Neural crest cell (in vitro differentiated cells): ENCODE measurements around the gene POU3F3. TPM values are rescaled to one million over a fixed set of nuclear protein-coding genes. Genes with fewer than 3 reads are reported as not detected.

Source experiments
- DNase-seq: peaks from one replicate; pipeline ENCODE4 v3.0.0; 2021; ENCODE audit warnings: low read depth, mixed read lengths, low spot score
- H3K27ac Mint-ChIP-seq: one replicate; pipeline ENCODE4 v1.8.0; 2021; ENCODE audit warnings: mild to moderate bottlenecking, mixed read lengths; ENCODE audit not compliant: unreplicated experiment
- H3K27me3 Mint-ChIP-seq: 2 replicates; pipeline ENCODE4 v1.8.0; 2021; ENCODE audit warnings: low read depth, mild to moderate bottlenecking, mixed read lengths
- H3K36me3 Mint-ChIP-seq: 2 replicates; pipeline ENCODE4 v1.8.0; 2021; ENCODE audit warnings: low read depth, mild to moderate bottlenecking, mixed read lengths
- H3K4me1 Mint-ChIP-seq: 2 replicates; pipeline ENCODE4 v1.8.0; 2021; ENCODE audit warnings: mixed read lengths
- H3K4me3 Mint-ChIP-seq: one replicate; pipeline ENCODE4 v1.8.0; 2021; ENCODE audit warnings: mild to moderate bottlenecking, mixed read lengths
- H3K9me3 Mint-ChIP-seq: 2 replicates; pipeline ENCODE4 v1.8.0; 2021; ENCODE audit warnings: mixed read lengths
- total RNA-seq: library from RNA; stranded (reverse); gene quantifications from 2 replicates; pipeline ENCODE4 v1.2.1, GENCODE V29; 2021
- TF ChIP-seq, protein P1 (sequence below): fragments of 200-600 bp; sonication (generic); conservative IDR thresholded peaks from 2 replicates; pipeline ENCODE4 v1.5.0; 2021; ENCODE audit warnings: antibody characterized with exemption, mild to moderate bottlenecking

The POU3F3 gene
- total RNA-seq, 1 donor from 2014 or later, result 27.1 TPM

DNA sequence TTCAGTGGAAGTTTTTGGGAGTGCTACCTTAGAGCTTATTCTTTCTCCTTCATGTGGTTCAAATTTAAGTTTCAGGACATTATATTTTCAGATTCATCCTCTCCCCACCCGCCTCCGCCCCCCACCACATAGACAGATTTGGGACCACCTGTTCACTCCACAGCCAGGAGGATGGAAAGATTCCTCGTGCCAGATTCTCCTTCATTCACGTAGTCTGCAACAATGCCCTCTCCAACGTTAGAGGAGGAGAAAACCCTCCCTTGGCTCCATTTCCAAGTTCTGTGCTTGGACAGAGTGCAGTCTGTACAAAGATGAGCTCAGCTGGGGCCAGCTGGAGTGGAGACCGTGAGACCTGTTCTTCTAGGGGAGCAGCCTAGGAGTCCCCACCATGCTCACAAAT lies 26.2 kb downstream of the POU3F3 start:
- H3K27ac Mint-ChIP-seq, result no peak overlapping the region
- no peak overlapping the region for H3K4me3 Mint-ChIP-seq
- TF ChIP-seq, protein P1, sequence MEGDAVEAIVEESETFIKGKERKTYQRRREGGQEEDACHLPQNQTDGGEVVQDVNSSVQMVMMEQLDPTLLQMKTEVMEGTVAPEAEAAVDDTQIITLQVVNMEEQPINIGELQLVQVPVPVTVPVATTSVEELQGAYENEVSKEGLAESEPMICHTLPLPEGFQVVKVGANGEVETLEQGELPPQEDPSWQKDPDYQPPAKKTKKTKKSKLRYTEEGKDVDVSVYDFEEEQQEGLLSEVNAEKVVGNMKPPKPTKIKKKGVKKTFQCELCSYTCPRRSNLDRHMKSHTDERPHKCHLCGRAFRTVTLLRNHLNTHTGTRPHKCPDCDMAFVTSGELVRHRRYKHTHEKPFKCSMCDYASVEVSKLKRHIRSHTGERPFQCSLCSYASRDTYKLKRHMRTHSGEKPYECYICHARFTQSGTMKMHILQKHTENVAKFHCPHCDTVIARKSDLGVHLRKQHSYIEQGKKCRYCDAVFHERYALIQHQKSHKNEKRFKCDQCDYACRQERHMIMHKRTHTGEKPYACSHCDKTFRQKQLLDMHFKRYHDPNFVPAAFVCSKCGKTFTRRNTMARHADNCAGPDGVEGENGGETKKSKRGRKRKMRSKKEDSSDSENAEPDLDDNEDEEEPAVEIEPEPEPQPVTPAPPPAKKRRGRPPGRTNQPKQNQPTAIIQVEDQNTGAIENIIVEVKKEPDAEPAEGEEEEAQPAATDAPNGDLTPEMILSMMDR, result no peak
- H3K9me3 Mint-ChIP-seq, result no peaks in the 10 kb centered on the region
- H3K27me3 Mint-ChIP-seq, result peaks cover 80% of the 10 kb centered on the region
- peaks cover 4% of the 10 kb centered on the region for H3K4me1 Mint-ChIP-seq
- no peak for DNase-seq
- no peaks in the 10 kb centered on the region for H3K36me3 Mint-ChIP-seq

DNA sequence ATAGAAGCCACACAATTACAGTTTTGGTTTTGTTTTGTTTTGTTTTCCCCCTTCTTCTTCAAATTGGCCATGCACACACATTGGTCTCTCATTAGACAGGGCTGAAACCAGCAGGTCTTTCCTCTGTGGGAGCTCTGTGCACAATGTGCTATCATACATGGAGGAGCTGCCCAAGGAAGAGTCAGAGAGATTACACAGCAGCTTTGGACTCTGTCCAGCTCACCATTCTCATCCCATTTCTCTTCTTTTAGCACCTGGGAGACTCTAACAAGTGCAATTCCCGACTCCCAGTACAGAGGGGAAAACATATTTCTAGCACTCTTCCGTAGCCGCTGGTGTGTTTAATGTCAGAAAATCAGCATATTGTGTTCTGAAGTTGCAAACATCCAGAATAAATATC lies 29.4 kb downstream of the POU3F3 start:
- Mint-ChIP-seq H3K27me3 (peaks cover 55% of the 10 kb centered on the region), H3K36me3 (no peaks in the 10 kb centered on the region), H3K4me3 (no peak overlapping the region), H3K9me3 (no peaks in the 10 kb centered on the region), H3K27ac (no peak overlapping the region), H3K4me1 (no peaks in the 10 kb centered on the region)
- TF ChIP-seq, protein P1, result no peak
- DNase-seq, result no peak

DNA sequence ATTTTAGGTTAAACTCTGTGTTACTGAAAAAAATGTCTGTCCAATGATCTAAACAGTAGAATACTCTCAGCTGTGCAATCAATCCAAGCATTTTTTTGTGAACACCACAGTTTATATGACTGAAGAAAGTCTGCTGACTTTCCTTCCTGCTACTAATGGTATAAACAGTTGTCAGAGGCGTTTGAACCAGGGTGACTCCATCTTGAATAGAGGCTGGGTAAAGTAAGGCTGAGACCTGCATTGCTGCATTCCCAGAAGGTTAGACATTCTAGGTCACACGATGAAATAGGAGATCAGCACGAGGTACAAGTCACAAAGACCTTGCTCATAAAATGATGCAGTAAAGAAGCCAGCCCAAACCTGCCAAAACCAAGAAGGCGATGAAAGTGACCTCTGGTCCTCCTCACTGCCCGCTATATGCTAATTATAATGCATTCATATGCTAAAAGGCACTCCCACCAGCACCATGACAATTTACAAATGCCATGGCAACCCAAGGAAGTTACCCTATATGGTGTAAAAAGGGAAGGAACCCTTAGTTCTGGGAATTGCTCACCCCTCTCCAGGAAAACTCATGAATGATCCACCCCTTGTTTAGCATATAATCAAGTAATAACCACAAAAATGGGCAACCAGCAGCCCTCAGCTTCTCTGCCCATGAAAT lies 31.3 kb downstream of the POU3F3 start:
- TF ChIP-seq, protein P1, result no peak
- H3K4me1 Mint-ChIP-seq, result no peaks in the 10 kb centered on the region
- H3K27ac Mint-ChIP-seq, result no peak overlapping the region
- no peak for DNase-seq
- H3K4me3 Mint-ChIP-seq, result no peak overlapping the region
- H3K36me3 Mint-ChIP-seq, result no peaks in the 10 kb centered on the region
- H3K9me3 Mint-ChIP-seq, result no peaks in the 10 kb centered on the region
- peaks cover 37% of the 10 kb centered on the region for H3K27me3 Mint-ChIP-seq

DNA sequence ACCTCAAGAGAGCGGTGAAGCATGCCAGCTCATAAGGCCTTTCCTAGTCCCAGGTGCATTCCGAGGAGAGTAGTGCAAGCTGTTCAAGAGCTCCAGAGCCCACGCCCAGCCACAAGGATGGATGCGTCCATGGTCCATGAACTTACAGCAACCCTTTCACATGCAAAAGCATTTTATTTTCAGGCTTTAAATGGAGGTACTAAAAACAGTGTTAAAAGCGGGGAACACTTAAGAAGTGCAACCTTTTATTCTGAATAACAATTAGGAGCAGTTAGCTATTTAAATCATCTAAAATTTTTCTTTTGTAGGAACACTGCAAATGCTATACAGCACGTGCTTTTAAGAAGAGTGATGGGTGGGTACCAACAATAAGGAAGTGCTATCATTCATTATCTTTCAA lies 33.8 kb downstream of the POU3F3 start:
- Mint-ChIP-seq H3K9me3 (no peaks in the 10 kb centered on the region), H3K27me3 (peaks cover 22% of the 10 kb centered on the region), H3K4me3 (no peak overlapping the region), H3K36me3 (no peaks in the 10 kb centered on the region), H3K4me1 (no peaks in the 10 kb centered on the region), H3K27ac (no peak overlapping the region)
- TF ChIP-seq, protein P1, result no peak
- no peak for DNase-seq

DNA sequence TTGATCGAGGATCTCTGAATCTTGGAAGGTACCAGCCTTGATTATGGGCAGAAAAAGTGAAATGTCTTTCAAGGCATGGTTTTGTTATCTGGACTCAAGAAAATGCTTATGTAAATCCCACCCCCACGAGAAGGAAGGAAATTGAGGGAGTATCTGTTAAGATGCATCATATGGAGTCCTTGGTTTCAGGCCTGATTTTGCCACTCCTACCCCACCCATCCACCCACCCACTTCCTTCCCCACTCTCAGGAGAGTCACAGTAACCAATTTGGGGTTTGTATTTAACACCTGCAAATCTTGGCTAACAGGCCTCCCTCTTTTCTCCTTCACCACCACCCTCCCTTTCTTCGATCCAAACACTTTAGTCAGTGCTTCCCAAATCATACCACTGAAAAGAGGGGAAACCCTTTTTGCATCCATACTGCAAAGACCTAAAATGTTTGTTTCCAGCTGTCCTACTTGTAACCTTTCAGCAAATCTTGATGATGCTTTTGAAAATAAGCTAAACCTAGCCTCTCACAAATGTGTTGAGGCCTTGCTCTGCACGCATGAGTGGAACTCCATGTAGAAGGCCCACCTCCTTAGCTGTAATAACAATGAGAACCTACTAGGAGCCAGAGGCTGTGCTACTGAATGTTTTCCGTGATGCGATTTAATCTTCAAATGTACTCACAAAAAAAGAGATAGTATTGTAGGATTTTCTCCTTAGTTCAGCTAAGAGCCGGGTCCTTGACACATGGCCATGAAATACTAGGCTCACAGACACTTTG lies 34.8 kb downstream of the POU3F3 start:
- TF ChIP-seq, protein P1, result no peak
- no peak overlapping the region for H3K27ac Mint-ChIP-seq
- no peaks in the 10 kb centered on the region for H3K36me3 Mint-ChIP-seq
- H3K4me1 Mint-ChIP-seq, result no peaks in the 10 kb centered on the region
- H3K27me3 Mint-ChIP-seq, result peaks cover 15% of the 10 kb centered on the region
- no peak overlapping the region for H3K4me3 Mint-ChIP-seq
- no peaks in the 10 kb centered on the region for H3K9me3 Mint-ChIP-seq
- no peak for DNase-seq
